Neural cell (in vitro differentiated cells): ENCODE results near the gene CD8A. TPM values are rescaled to one million over a fixed set of nuclear protein-coding genes. Genes with fewer than 3 reads are reported as not detected.

Source experiments
- H2AFZ ChIP-seq: fragments of 200-600, 300-800 bp; sonication (generic), shearing (Covaris generic); 2 replicates; pipeline ENCODE4 v1.6.0; 2014; ENCODE audit warnings: low read depth, mild to moderate bottlenecking, antibody characterized with exemption, low read length, moderate library complexity
- H3F3A ChIP-seq: fragments of 200-600 bp; shearing (Covaris generic); 2 replicates; pipeline ENCODE4 v1.6.1; 2016; ENCODE audit warnings: mild to moderate bottlenecking, moderate library complexity, mixed read lengths, antibody characterized with exemption, low read length; ENCODE audit not compliant: insufficient read depth, poor library complexity, severe bottlenecking
- H3K27ac ChIP-seq: fragments of 200-600, 300-800 bp; sonication (generic), shearing (Covaris generic); 2 replicates; pipeline ENCODE4 v1.5.1; 2014; ENCODE audit warnings: mild to moderate bottlenecking, low read length, moderate library complexity
- H3K27me3 ChIP-seq: fragments of 300-800, 200-600 bp; sonication (generic), shearing (Covaris generic); 2 replicates; pipeline ENCODE4 v1.6.0; 2014; ENCODE audit warnings: mild to moderate bottlenecking, low read depth, low read length, moderate library complexity; ENCODE audit not compliant: insufficient read depth
- H3K36me3 ChIP-seq: fragments of 300-800, 200-600 bp; sonication (generic), shearing (Covaris generic); 2 replicates; pipeline ENCODE4 v1.5.1; 2014; ENCODE audit warnings: mild to moderate bottlenecking, antibody characterized with exemption, low read length, moderate library complexity; ENCODE audit not compliant: insufficient read depth
- H3K4me2 ChIP-seq: fragments of 300-800, 200-600 bp; sonication (generic), shearing (Covaris generic); 2 replicates; pipeline ENCODE4 v1.6.0; 2014; ENCODE audit warnings: mild to moderate bottlenecking, low read length
- H3K4me3 ChIP-seq: fragments of 300-800, 200-600 bp; sonication (generic), shearing (Covaris generic); 2 replicates; pipeline ENCODE4 v1.5.1; 2014; ENCODE audit warnings: mild to moderate bottlenecking, low read length, moderate library complexity
- H3K79me2 ChIP-seq: fragments of 200-600 bp; shearing (Covaris generic); replicated peaks from 2 replicates; pipeline ENCODE4 v1.6.0; 2014; ENCODE audit warnings: mild to moderate bottlenecking, low read length, moderate library complexity; ENCODE audit not compliant: insufficient read depth
- H3K9ac ChIP-seq: fragments of 300-800, 200-600 bp; sonication (generic), shearing (Covaris generic); 2 replicates; pipeline ENCODE4 v1.6.1; 2016; ENCODE audit warnings: mild to moderate bottlenecking, low read length, mixed read lengths
- H3K9me2 ChIP-seq: fragments of 200-600 bp; shearing (Covaris generic); 2 replicates; pipeline ENCODE4 v1.6.1; 2016; ENCODE audit warnings: mild to moderate bottlenecking, low read length, mixed read lengths; ENCODE audit not compliant: insufficient read depth
- H3K9me3 ChIP-seq: fragments of 200-600, 300-800 bp; sonication (generic), shearing (Covaris generic); 2 replicates; pipeline ENCODE4 v1.6.1; 2016; ENCODE audit warnings: mild to moderate bottlenecking, mixed run types, low read length, moderate library complexity, mixed read lengths
- H4K20me1 ChIP-seq: fragments of 200-600 bp; shearing (Covaris generic); 2 replicates; pipeline ENCODE4 v1.6.1; 2016; ENCODE audit warnings: mild to moderate bottlenecking, mixed run types; ENCODE audit not compliant: insufficient read depth
- EP300 ChIP-seq: fragments of 450-650 bp; conservative IDR thresholded peaks from 2 replicates; pipeline ENCODE4 v1.6.1; 2014; ENCODE audit warnings: antibody characterized with exemption, mild to moderate bottlenecking, moderate library complexity; ENCODE audit not compliant: poor library complexity, severe bottlenecking
- EZH2 ChIP-seq: fragments of 200-600, 300-800 bp; shearing (Covaris generic), sonication (generic); IDR thresholded peaks from 2 replicates; pipeline ENCODE4 v1.6.1; 2014; ENCODE audit warnings: antibody characterized with exemption, low read length, borderline replicate concordance, mild to moderate bottlenecking; ENCODE audit not compliant: insufficient read depth, poor library complexity, severe bottlenecking
- MXI1 ChIP-seq: fragments of 450-650 bp; conservative IDR thresholded peaks from 2 replicates; pipeline ENCODE4 v1.6.1; 2014; ENCODE audit warnings: antibody characterized with exemption, mild to moderate bottlenecking; ENCODE audit not compliant: poor library complexity, severe bottlenecking
- POLR2AphosphoS5 ChIP-seq: IDR thresholded peaks from 2 replicates; pipeline ENCODE4 v1.6.1; 2012
- RAD21 ChIP-seq: fragments of 450-650 bp; conservative IDR thresholded peaks from 2 replicates; pipeline ENCODE4 v1.6.1; 2014; ENCODE audit warnings: antibody characterized with exemption, mild to moderate bottlenecking, moderate library complexity
- REST ChIP-seq: IDR thresholded peaks from 2 replicates; pipeline ENCODE4 v1.6.1; 2012; ENCODE audit warnings: borderline replicate concordance
- SMC3 ChIP-seq: fragments of 450-650 bp; conservative IDR thresholded peaks from 2 replicates; pipeline ENCODE4 v1.6.1; 2014; ENCODE audit warnings: antibody characterized with exemption, mild to moderate bottlenecking, moderate library complexity; ENCODE audit not compliant: poor library complexity
- TAF1 ChIP-seq: IDR thresholded peaks from 2 replicates; pipeline ENCODE4 v1.6.1; 2012; ENCODE audit warnings: low read depth
- polyA plus RNA-seq: library from polyadenylated mRNA; depleted of rRNA; stranded (reverse); fragments of >200 nt; gene quantifications from 2 replicates; pipeline ENCODE4 v1.2.3, GENCODE V29; 2014
- TF ChIP-seq, protein P1 (sequence below): fragments of 450-650 bp; IDR thresholded peaks from 2 replicates; pipeline ENCODE4 v1.5.1; 2014; ENCODE audit warnings: antibody characterized with exemption, mild to moderate bottlenecking, moderate library complexity; ENCODE audit not compliant: poor library complexity, severe bottlenecking

CD8A gene
- polyA plus RNA-seq, 1 donor from 2014 or later: 2.2 TPM

DNA sequence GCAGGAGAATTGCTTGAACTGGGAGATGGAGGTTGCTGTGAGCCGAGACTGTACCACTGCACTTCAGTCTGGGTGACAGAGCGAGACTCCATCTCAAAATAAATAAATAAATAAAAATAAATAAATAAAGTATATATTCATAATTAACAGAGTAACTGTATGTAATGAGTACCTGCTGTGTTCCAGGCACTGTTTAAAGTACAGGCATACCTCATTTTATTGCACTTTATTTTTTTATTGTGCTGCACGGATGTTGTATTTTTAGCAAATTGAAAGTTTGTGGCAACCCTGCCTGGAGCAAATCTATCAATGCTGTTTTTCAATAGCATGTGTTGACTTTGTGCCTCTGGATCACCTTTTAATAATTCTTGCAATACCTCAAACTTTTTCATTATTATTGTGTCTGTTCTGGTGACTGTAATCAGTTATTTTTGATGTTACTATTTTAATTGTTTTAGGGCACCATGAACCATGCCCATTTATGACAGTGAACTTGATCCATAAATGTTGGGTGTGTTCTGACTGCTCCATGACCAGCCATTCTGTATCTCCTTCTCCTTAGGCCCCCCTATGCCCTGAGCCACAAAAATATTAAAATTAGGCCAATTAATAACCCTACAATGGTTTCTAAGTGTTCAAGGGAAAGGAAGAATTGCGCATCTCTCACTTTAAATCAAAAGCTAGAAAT, 27.5 kb upstream of the CD8A start:
- H3K79me2 ChIP-seq: no peaks in the 10 kb centered on the region
- H3K9me3 ChIP-seq: no peaks in the 10 kb centered on the region
- H3K27ac ChIP-seq: no peak overlapping the region
- no peak overlapping the region for H3K4me2 ChIP-seq
- no peaks in the 10 kb centered on the region for H3K36me3 ChIP-seq
- no peaks in the 10 kb centered on the region for H3F3A ChIP-seq
- no peaks in the 10 kb centered on the region for H3K27me3 ChIP-seq
- no peaks in the 10 kb centered on the region for H4K20me1 ChIP-seq
- H3K9ac ChIP-seq: no peak overlapping the region
- TF ChIP-seq RAD21 (no peak), EP300 (no peak), TAF1 (no peak), REST (no peak), MXI1 (no peak), SMC3 (no peak), POLR2AphosphoS5 (no peak), EZH2 (no peak)
- TF ChIP-seq, protein P1, sequence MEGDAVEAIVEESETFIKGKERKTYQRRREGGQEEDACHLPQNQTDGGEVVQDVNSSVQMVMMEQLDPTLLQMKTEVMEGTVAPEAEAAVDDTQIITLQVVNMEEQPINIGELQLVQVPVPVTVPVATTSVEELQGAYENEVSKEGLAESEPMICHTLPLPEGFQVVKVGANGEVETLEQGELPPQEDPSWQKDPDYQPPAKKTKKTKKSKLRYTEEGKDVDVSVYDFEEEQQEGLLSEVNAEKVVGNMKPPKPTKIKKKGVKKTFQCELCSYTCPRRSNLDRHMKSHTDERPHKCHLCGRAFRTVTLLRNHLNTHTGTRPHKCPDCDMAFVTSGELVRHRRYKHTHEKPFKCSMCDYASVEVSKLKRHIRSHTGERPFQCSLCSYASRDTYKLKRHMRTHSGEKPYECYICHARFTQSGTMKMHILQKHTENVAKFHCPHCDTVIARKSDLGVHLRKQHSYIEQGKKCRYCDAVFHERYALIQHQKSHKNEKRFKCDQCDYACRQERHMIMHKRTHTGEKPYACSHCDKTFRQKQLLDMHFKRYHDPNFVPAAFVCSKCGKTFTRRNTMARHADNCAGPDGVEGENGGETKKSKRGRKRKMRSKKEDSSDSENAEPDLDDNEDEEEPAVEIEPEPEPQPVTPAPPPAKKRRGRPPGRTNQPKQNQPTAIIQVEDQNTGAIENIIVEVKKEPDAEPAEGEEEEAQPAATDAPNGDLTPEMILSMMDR: no peak
- H2AFZ ChIP-seq: no peak overlapping the region
- no peaks in the 10 kb centered on the region for H3K9me2 ChIP-seq
- no peak overlapping the region for H3K4me3 ChIP-seq

DNA sequence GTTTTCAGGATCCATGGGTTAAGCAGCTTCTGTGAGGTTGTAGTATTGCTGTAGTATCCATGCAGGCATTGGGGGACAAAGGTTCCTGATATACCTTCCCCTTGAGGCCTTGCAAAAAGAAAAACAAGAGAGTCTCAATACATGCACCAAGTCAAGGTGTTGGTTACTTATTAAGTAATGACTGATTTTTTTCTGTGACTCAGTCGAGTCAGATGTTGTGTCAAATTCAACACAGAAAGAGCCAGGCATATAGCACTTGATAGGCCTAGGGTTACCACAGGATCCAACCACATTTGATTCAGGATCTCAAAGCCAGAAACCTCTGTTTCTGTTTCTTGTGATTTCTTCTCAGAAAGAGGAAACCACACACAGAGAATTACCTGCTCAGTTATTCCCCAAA, 24.9 kb upstream of the CD8A start:
- Histone ChIP-seq H3K9me3 (no peaks in the 10 kb centered on the region), H3K79me2 (no peaks in the 10 kb centered on the region), H4K20me1 (no peaks in the 10 kb centered on the region), H3K27ac (no peak overlapping the region), H3K27me3 (no peaks in the 10 kb centered on the region), H3K4me2 (no peak overlapping the region), H3K9me2 (no peaks in the 10 kb centered on the region), H3F3A (no peaks in the 10 kb centered on the region), H2AFZ (no peak overlapping the region), H3K4me3 (no peak overlapping the region), H3K36me3 (no peaks in the 10 kb centered on the region), H3K9ac (no peak overlapping the region)
- TF ChIP-seq POLR2AphosphoS5: no peak
- TF ChIP-seq RAD21: no peak
